GM21447 (cell line): ENCODE results near the gene SLAMF9.

Experiments
- ATAC-seq: cut with Tn5 transposase; IDR thresholded peaks from one replicate; pipeline ENCODE4 v1.9.1; 2021; ENCODE audit not compliant: unreplicated experiment

Gene SLAMF9

GRCh38 chr1:159947942-159948341 lies 6.1 kb downstream of the SLAMF9 start:
- no peak for ATAC-seq

DNA sequence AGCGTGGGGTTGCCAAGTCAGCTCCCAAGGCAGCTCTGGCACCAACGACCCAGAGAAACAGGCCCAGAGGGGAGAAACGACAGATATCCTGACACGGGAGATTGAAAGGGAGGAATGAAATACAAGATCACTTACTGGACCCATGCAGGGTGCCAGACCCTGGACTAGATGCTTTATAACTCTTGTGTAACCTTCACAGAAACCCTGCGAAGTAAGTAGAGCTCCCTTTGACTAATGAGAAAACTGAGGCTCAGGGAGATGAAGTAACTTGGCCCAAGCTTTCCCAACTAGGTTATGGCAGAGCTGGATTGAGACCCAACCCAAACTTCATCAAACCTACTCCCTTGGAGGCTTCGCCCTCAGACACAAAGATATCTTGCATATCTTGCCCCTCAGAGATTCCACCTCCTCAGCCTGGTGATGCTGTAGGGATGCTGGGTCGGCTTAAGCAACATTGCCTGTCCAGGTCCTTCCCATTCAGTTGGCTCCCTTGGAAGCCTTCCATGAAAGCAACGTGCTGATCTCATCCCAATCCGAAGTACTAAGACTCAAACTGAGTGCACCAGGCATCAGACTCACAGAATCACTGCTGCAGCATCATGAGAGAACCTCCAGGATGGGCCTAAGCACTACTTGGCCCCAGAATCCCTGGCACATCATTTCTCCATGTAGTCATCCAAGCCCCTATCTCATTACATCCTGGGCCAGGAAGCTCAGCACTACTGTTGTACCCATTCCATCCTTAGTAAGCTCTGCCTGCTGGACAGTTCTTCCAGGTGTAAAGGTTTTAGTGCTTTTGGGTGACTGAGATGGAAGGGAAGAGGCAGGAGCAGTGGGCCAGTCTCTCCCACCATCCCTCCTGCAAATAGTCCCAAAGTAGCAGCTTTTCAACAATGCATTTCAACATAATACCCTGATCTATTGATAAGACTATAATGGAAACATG lies 7.5 kb downstream of the SLAMF9 start:
- no peak for ATAC-seq

DNA sequence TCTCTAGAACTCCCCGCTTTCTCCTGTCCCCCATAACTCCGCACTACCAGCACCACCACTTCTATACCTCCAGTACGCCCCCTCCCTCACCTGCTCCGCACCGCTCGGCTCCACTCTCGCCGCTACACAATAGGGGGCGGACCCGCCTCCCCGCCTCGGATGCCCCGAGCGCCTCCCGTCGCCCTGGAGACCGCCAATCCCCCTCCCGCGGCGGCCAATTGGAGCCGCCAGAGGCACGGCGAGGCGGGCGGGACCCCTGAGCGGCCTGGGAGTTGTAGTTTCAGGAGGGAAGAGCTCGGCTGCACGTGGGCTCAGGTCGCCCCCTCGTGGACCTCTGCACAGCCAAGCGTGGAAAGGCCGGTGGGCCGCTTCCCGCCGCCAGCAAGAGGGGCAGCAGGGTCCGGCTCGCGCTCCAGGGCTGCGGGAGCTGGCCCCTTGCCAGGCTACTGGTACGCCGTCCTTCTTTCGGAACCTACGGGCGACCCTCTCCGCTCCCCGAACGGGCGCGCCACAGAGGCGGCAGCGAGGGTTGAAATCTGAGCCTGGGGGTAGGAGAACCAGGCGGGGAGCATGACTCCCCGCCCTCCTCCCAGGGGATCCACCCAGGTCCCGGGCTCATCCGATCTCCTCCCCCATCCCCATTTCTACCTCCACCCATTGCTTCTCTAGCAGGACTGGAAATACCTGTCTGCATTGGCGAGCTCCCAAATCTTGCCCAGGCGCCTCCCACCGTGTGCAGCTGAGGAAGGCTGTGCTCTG lies 8.4 kb downstream of the SLAMF9 start, which contains the start of gene IGSF9:
TSS of gene IGSF9 (minus strand) at position 131 of the 759 bp plus-strand sequence. CDS start 2,159 bp downstream, outside the sequence.
- ATAC-seq = no peak

GRCh38 chr1:159944623-159945455 lies 9.2 kb downstream of the SLAMF9 start:
- ATAC-seq = no peak

GRCh38 chr1:159943908-159944622 lies 10.0 kb downstream of the SLAMF9 start:
- no peak for ATAC-seq

DNA sequence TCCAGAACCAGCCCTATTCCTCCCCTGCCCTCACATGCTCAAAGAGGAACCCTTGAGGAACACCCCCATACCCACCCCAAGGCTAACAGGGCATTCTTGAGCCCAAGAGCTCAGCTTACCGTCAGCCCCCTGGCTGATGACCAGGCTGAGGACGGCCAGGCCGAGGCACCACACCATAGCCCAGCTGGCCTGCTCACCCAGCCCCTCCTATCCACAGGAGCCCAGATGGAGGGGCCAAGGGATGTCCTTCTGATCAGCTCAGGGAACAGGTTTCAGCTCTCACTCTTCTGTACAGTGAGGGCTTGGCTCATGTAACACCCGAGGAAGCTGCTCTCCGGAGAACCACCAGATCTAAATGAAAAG lies 10.8 kb downstream of the SLAMF9 start:
- no peak for ATAC-seq

DNA sequence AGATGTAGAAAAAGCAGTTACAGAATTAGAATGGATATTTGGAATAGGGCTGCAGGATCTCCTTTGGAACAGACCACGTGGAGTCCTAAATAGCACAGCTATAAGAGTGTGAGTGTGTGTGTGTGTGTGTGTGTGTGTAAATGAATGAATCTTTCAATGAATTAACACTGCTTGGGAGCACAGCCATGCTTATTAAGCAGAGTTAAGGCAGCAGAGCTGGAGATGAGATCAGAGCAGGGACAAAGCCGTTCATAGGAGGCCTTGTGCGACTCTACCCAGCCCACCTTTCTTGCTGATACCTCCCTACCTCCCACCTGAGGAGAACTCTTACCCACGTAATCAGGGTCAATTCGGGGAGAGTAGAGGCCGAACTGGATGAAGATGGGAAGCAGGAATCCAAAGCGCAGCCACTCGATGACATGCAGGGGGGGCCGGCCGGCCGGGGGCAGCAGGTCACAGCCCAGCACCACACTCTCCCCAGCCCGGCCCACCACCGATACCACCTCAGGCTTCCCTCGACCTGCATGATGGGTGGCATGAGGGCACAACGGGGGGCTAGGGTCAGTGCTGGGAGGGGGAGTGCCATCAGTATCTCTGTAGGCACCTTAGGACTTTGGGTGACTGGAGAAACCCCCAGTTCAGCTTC lies 11.3 kb downstream of the SLAMF9 start:
- ATAC-seq = no peak

DNA sequence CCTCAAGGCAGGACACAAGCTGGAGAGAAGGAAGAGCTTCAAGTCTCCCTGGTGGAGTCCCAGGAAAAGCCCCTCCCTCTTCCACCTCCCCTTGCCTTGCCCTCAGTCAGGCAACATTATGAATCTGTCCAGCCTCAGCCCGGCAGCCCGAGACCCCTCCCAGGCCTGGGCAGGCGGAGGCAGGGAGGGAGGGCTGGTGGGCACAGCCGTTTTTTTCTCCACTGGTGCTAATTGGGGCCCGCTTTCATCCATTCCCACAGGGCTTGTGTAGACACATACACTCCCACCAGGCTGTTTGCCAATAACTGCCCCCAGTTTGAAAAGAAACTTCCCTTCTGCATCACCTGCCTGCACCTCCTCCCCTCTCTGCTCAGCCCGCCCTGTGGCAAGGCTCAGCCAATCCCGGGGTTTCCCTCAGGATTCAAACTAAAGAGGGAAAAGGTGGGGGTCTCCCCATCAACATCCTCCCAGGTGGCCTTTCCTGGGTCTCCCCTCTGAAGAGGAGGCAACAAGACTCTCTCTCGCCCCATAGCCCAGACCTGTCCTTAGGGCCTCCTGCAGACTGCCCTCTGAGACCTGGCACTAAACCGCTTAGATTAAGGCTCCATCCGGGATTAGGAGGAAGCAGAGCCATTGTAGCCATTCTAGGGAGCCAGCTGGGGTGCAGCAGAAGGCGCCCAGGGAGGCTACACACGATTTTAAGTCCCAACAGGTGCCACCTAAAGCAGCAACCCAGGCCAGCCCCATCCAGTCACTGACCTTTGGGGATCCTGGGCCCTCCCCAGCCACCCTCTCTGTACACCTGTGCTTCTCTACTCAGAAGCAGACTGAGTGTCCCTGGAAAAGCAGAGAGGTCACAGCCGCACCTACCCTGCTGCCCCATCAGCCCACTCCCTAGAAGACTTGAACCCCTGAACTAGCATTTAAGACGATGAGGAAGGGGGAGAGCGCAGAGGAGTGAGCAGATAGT lies 12.2 kb downstream of the SLAMF9 start:
- ATAC-seq = no peak

DNA sequence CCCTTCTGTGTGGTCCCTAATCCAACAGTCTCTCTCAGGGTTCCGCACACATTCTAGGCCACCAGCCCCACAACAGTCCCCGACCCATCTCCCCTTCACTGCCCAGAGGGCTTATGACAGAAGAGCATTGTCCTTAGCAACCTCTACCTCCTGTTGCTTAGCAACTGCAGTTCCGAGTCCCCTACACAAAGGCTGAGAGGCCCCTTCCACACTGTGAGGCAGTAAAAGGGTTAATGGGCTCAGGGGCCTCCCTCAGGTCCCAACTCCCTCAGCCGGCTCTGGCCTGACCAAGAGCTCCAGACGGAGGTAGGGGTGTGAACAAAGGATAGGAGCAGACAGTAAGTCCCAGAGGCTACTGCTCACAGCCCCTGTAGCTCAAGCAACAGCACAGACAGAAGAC lies 12.9 kb downstream of the SLAMF9 start:
- ATAC-seq = no peak

DNA sequence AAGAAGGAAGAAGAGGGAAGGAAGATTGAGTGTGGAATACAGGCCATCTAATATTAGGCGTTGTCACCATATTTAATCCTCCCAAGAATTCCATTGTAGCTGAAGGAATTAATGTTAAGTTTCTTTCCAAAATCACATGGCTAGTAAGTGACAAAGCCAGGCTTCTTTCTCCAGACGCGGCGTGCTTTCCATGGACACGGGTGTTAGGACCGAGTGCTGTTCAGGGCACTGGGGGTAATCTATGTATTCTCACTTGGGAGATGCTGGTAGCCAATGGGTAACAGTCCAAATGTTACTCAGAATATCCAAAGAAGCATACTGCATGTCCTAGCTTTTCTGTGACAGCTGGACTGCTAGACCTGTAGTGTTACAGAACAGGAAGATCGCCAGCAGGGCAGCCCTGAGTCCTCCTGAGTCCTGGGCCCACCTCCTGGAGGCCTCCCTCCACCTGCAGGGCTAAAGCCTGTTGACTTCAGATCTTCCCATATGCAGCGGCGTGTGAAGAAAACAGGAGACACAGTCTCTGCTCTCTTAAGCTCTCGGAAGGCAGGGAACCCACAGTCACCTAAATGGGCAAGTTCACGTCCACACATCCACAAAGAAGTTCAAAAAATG lies 13.9 kb downstream of the SLAMF9 start:
- no peak for ATAC-seq

- no peak for ATAC-seq
Observed at GRCh38 chr1:159939678-159940002, 14.4 kb downstream of the SLAMF9 start.

GRCh38 chr1:159938905-159939677 lies 14.9 kb downstream of the SLAMF9 start:
- no peak for ATAC-seq

DNA sequence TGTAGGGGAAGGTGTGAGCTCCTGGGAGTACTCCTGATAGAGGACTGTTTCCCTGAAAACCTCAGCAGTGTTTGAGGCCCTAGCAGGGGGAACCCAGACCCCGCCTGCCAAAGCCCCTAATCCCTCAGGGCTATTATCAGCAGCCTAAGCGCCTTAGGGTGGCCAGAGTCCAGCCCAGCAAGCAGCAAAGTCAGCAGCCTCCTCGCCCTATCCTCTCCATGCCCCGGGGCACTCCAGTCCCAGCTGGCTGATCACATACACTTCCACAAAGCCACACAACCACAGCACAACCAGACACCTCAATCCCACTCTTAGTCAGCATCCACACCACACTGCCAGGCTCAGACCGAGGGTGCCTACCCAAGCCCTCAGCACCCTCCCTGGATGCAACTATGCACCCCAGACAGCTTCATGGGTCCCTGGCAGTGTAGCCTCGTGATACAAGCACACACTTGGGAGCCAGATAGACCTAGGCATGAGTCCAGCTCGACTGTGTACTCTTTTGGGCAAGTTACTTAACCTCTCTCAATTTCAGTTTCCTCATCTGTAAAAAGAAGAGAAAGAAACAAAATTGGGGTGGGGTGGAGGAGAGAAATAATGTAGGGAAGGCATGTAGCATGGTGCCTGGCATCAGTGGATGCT lies 15.7 kb downstream of the SLAMF9 start:
- ATAC-seq = no peak

DNA sequence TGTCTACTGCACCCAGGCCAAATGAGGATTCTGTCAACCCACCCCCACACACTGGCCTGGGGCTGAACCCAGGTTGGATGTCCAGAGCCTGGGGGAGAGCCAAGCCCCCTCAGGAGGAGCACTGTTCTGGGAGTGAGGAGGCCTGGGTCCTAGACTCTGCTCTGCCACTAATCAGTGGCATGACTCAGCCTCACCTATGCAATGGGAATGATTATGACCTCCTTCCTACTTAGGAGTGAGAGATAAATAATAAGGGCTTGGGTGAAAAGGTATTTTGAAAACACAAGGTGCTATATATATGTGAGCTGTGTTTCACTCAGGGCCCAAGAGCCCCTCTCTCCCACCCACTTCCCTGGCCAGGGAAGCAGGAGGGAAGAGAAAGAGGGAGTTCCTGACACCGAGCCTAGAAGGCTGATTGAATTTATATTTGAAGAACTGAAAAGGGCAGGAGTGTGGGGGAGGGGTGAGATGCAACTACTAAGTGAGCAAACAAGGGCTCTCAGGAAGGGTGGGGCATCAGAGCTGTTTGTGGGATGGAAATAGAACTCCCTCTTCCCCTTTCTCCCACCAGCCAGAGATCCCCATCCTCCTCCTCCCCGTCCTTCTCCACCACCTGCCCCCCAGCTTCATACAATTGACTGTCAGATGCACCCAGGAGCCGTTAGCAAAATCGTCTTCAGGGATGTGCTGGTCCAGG lies 16.8 kb downstream of the SLAMF9 start:
- no peak for ATAC-seq

DNA sequence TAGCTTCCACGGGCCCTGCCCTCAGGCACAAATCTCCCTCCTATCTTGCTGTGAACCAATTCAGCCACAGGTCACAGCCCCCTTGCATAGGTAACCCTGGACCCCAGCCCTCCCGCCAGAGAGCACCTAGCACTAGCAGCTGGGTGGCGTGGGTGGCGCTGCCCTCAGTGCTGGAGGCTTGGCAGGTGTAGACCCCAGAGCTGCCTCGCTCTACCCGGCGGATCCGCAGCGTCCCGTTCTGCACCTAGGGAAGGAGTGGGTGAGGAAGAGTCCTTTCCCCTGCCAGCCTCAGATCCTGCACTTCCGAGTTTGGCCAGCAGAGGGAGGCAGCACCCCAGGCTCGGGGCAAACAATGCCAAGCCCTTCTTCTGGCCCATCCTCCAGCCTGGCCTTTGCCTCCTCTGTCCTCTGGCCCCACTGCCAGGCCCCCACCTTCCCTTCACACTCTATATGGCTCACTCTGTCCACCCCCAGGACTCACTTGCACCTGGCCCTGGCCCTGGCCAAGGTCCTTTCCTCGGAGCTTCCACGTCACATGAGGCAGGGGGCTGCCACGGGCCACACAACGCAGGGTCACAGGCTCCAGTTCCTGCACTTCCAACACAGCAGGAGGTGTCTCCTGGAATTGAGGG lies 17.6 kb downstream of the SLAMF9 start:
- ATAC-seq = no peak

DNA sequence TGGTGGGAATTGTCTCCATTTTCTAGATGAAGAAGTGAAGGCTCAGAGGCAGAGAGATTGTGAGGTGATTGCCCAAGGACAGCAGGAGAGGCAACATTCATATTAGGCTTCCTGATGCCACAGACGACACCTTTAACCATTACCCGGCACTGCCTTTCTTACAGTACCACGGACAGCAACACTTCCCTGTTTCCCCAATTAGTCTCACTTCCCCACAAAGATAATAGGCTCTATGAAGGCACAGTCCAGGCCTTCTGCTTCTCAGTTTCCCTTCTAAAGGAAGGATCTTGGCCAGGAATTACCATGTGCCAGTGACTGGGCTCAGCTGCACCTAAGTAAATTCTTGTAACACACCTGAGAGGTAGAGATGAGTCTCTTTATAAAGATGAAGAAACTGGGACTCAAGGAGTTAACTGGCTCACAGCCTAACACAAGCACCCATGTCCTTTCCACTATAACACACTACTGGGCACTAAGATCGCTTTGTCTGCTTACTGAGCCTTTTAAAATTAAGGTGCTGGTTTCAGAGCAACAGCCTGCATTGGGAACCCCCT lies 18.2 kb downstream of the SLAMF9 start:
- ATAC-seq = no peak
